SJSA1 (cell line): ENCODE results near the gene ANKRD44. TPM values are rescaled to one million over a fixed set of nuclear protein-coding genes. Genes with fewer than 3 reads are reported as not detected.
"Not testable (repeated sequence)": the region's sequence is repeated elsewhere in the genome, so short reads cannot be mapped to it uniquely, and the experiment has no call there.

ENCODE experiments used
- DNase-seq, 2 experiments: peaks; one replicate each; pipeline ENCODE4 v3.0.0-alpha.2; 2015 to 2020; ENCODE audit warnings: low spot score in 2 of 2, low read depth in 1 of 2
- H3K27ac ChIP-seq: fragments of 250-450 bp; sonication (Bioruptor Pico); 2 replicates; pipeline ENCODE4 v1.5.1; 2020; ENCODE audit warnings: mild to moderate bottlenecking, moderate library complexity
- H3K27me3 ChIP-seq: fragments of 250-450 bp; sonication (Bioruptor Pico); replicated peaks from 2 replicates; pipeline ENCODE4 v1.5.1; 2020; ENCODE audit warnings: mild to moderate bottlenecking, moderate library complexity
- H3K36me3 ChIP-seq: fragments of 250-450 bp; sonication (Bioruptor Pico); 2 replicates; pipeline ENCODE4 v1.5.1; 2020; ENCODE audit warnings: mild to moderate bottlenecking
- H3K4me1 ChIP-seq: fragments of 250-450 bp; sonication (Bioruptor Pico); replicated peaks from 2 replicates; pipeline ENCODE4 v1.6.1; 2021; ENCODE audit warnings: mild to moderate bottlenecking
- H3K4me3 ChIP-seq: fragments of 250-450 bp; sonication (Bioruptor Pico); 2 replicates; pipeline ENCODE4 v1.5.1; 2020; ENCODE audit warnings: mild to moderate bottlenecking
- H3K9me3 ChIP-seq: fragments of 250-450 bp; sonication (Bioruptor Pico); replicated peaks from 2 replicates; pipeline ENCODE4 v1.5.1; 2020; ENCODE audit warnings: mild to moderate bottlenecking
- total RNA-seq: library from RNA; depleted of rRNA; stranded (reverse); fragments of >200 nt; shearing (Covaris generic); gene quantifications from 2 replicates; pipeline ENCODE4 v1.2.3, GENCODE V29; 2014; rRNA removed

The ANKRD44 gene
- total RNA-seq = 8.4 and 15.5 TPM in 2 replicates

- peak; percentile 83 to 93 for DNase-seq
- H3K27me3 ChIP-seq = no peaks in the 10 kb centered on the region
- peak within 1 kb of the TSS; percentile 89 for H3K4me3 ChIP-seq
- H3K9me3 ChIP-seq = no peaks in the 10 kb centered on the region
- H3K27ac ChIP-seq = peak within 1 kb of the TSS; percentile 56
- H3K36me3 ChIP-seq = peaks cover 3% of the 10 kb centered on the region; the same call in 1 of the 2 replicates
- H3K4me1 ChIP-seq = peaks cover 27% of the 10 kb centered on the region
Measured at GRCh38 chr2:197310271-197310985, at the start of gene ANKRD44. TSS of gene ANKRD44 (minus strand) at chr2:197310780. CDS start at chr2:197310604, 176 bp downstream.

- Histone ChIP-seq H3K4me1 (peaks cover 4% of the 10 kb centered on the region; the same call in 1 of the 2 replicates), H3K36me3 (no peaks in the 10 kb centered on the region), H3K9me3 (no peaks in the 10 kb centered on the region), H3K4me3 (no peak overlapping the region), H3K27ac (no peak overlapping the region), H3K27me3 (no peaks in the 10 kb centered on the region)
- no peak for DNase-seq
Measured at GRCh38 chr2:197359859-197360258, 49.3 kb upstream of the ANKRD44 start.

GRCh38 chr2:197358931-197359330 is 48.4 kb upstream of the ANKRD44 start:
- H3K27ac ChIP-seq = no peak overlapping the region
- DNase-seq = no peak
- H3K4me3 ChIP-seq = no peak overlapping the region
- peaks cover 4% of the 10 kb centered on the region; the same call in 1 of the 2 replicates for H3K4me1 ChIP-seq
- H3K9me3 ChIP-seq = no peaks in the 10 kb centered on the region
- H3K27me3 ChIP-seq = no peaks in the 10 kb centered on the region
- H3K36me3 ChIP-seq = no peaks in the 10 kb centered on the region

- Histone ChIP-seq H3K27me3 (no peaks in the 10 kb centered on the region), H3K9me3 (no peaks in the 10 kb centered on the region), H3K36me3 (no peaks in the 10 kb centered on the region), H3K4me1 (peaks cover 4% of the 10 kb centered on the region; the same call in 1 of the 2 replicates), H3K27ac (no peak overlapping the region), H3K4me3 (no peak overlapping the region)
- DNase-seq = no peak
Measured at GRCh38 chr2:197357986-197358385, 47.4 kb upstream of the ANKRD44 start.

- no peaks in the 10 kb centered on the region for H3K9me3 ChIP-seq
- H3K27ac ChIP-seq = no peak overlapping the region
- H3K4me3 ChIP-seq = no peak overlapping the region
- H3K27me3 ChIP-seq = no peaks in the 10 kb centered on the region
- H3K36me3 ChIP-seq = no peaks in the 10 kb centered on the region
- DNase-seq = no peak
- peaks cover 4% of the 10 kb centered on the region; the same call in 1 of the 2 replicates for H3K4me1 ChIP-seq
Measured at GRCh38 chr2:197356136-197356535, 45.6 kb upstream of the ANKRD44 start.

- Histone ChIP-seq H3K27me3 (no peaks in the 10 kb centered on the region), H3K4me3 (no peak overlapping the region), H3K27ac (no peak overlapping the region), H3K36me3 (no peaks in the 10 kb centered on the region), H3K9me3 (no peaks in the 10 kb centered on the region; the same call in 1 of the 2 replicates), H3K4me1 (no peaks in the 10 kb centered on the region; the same call in 1 of the 2 replicates)
- DNase-seq = no peak
Measured at GRCh38 chr2:197354169-197354558, 43.6 kb upstream of the ANKRD44 start.

- H3K27ac ChIP-seq = no peak overlapping the region
- H3K4me1 ChIP-seq = no peaks in the 10 kb centered on the region; the same call in 1 of the 2 replicates
- H3K27me3 ChIP-seq = no peaks in the 10 kb centered on the region
- H3K36me3 ChIP-seq = no peaks in the 10 kb centered on the region
- no peak for DNase-seq
- no peaks in the 10 kb centered on the region; the same call in 1 of the 2 replicates for H3K9me3 ChIP-seq
- H3K4me3 ChIP-seq = no peak overlapping the region
Measured at GRCh38 chr2:197353393-197354168, 43.0 kb upstream of the ANKRD44 start.

GRCh38 chr2:197349699-197350098 is 39.1 kb upstream of the ANKRD44 start:
- Histone ChIP-seq H3K9me3 (no peaks in the 10 kb centered on the region; the same call in 1 of the 2 replicates), H3K4me3 (no peak overlapping the region), H3K36me3 (no peaks in the 10 kb centered on the region), H3K4me1 (no peaks in the 10 kb centered on the region; the same call in 1 of the 2 replicates), H3K27me3 (no peaks in the 10 kb centered on the region), H3K27ac (no peak overlapping the region)
- DNase-seq = no peak

GRCh38 chr2:197348721-197349360 is 38.3 kb upstream of the ANKRD44 start:
- Histone ChIP-seq H3K27ac (no peak overlapping the region), H3K4me3 (no peak overlapping the region), H3K9me3 (no peaks in the 10 kb centered on the region; the same call in 1 of the 2 replicates), H3K36me3 (no peaks in the 10 kb centered on the region), H3K4me1 (no peaks in the 10 kb centered on the region; the same call in 1 of the 2 replicates), H3K27me3 (no peaks in the 10 kb centered on the region)
- DNase-seq = no peak

GRCh38 chr2:197345846-197346370 is 35.3 kb upstream of the ANKRD44 start:
- Histone ChIP-seq H3K4me1 (no peaks in the 10 kb centered on the region; the same call in 1 of the 2 replicates), H3K9me3 (no peaks in the 10 kb centered on the region; the same call in 1 of the 2 replicates), H3K27ac (no peak overlapping the region), H3K4me3 (no peak overlapping the region), H3K36me3 (no peaks in the 10 kb centered on the region), H3K27me3 (no peaks in the 10 kb centered on the region)
- no peak for DNase-seq

GRCh38 chr2:197343968-197344367 is 33.4 kb upstream of the ANKRD44 start:
- DNase-seq, H3K9me3 ChIP-seq, H3K4me1 ChIP-seq, H3K27me3 ChIP-seq, H3K4me3 ChIP-seq, H3K36me3 ChIP-seq, H3K27ac ChIP-seq: not testable (repeated sequence)

- Histone ChIP-seq H3K27me3 (no peaks in the 10 kb centered on the region), H3K27ac (no peak overlapping the region), H3K36me3 (no peaks in the 10 kb centered on the region), H3K4me1 (no peaks in the 10 kb centered on the region), H3K9me3 (no peaks in the 10 kb centered on the region), H3K4me3 (no peak overlapping the region)
- DNase-seq = no peak
Measured at GRCh38 chr2:197340591-197340990, 30.0 kb upstream of the ANKRD44 start.

- Histone ChIP-seq H3K27ac (no peak overlapping the region), H3K9me3 (no peaks in the 10 kb centered on the region)
- DNase-seq = no peak
Measured at GRCh38 chr2:197339496-197340220, 29.1 kb upstream of the ANKRD44 start.

More at GRCh38 chr2:197339496-197340220, 29.1 kb upstream of the ANKRD44 start:
- Histone ChIP-seq H3K36me3 (no peaks in the 10 kb centered on the region), H3K4me1 (no peaks in the 10 kb centered on the region), H3K4me3 (no peak overlapping the region), H3K27me3 (no peaks in the 10 kb centered on the region)
